HepG2 (cell line): ENCODE measurements around the gene SEMA3B. TPM values are rescaled to one million over a fixed set of nuclear protein-coding genes. Genes with fewer than 3 reads are reported as not detected.
A peak's percentile ranks its signal among the peaks of the same experiment; 100 is the strongest.

Source experiments
- ATAC-seq: fragments of 200-7000 bp; cut with Tn5 transposase; 3 replicates; pipeline ENCODE4 v1.9.1; 2020; ENCODE audit warnings: mild to moderate bottlenecking, moderate library complexity
- BruUV-seq: library from RNA; stranded (reverse); fragments of 400-500 nt; replicated peaks from 2 replicates; lab custom pipeline; 2021; lab: Mats Ljungman, UMichigan
- CTCF ChIA-PET: fragments of 300-600 bp; formaldehyde crosslinking; extraction: SDS; loops from one replicate; lab custom pipeline; 2021; ENCODE audit warnings: low total read pairs, inconsistent platforms, low intra/inter-chr PET ratio; lab: Yijun Ruan, JAX
- POLR2A ChIA-PET: fragments of 350-600 bp; sonication (Branson Sonifier 250); formaldehyde crosslinking; loops from one replicate; lab custom pipeline; 2020; ENCODE audit warnings: antibody characterized with exemption, inconsistent platforms; lab: Yijun Ruan, JAX
- DNase-seq: peaks from one replicate; pipeline ENCODE4 v3.0.0-alpha.2; 2015; ENCODE audit warnings: low spot score
- FAIRE-seq: peaks from 3 replicates; lab custom pipeline; 2011; peaks lifted over from hg19 to GRCh38; lab: Jason Lieb, UNC
- H2AFZ ChIP-seq: one replicate; pipeline ENCODE4 v1.6.1; 2011; ENCODE audit warnings: low read length, inconsistent platforms
- H3K27ac ChIP-seq: fragments of 300-600 bp; 3 replicates; pipeline ENCODE4 v1.8.0; 2011; ENCODE audit warnings: mixed run types, mild to moderate bottlenecking, mixed read lengths, low read length, inconsistent platforms; ENCODE audit not compliant: insufficient read depth; ENCODE audit errors: extremely low read length
- H3K27me3 ChIP-seq, 2 experiments: fragments of 200-600 bp in 1 of 2; 2 replicates in 1 of 2; 3 replicates in 1 of 2; pipeline versions ENCODE4 v1.6.0 to v1.8.0; 2011; ENCODE audit warnings: low read length in 2 of 2, mild to moderate bottlenecking in 2 of 2, moderate library complexity in 2 of 2, inconsistent platforms in 1 of 2; ENCODE audit not compliant: insufficient read depth in 2 of 2, control insufficient read depth in 1 of 2
- H3K36me3 ChIP-seq, 2 experiments: fragments of 200-600 bp in 1 of 2; replicated peaks in 1 of 2; 2 replicates in 1 of 2; 3 replicates in 1 of 2; pipeline versions ENCODE4 v1.5.1 to v1.8.0; 2011; ENCODE audit warnings: low read length in 2 of 2, inconsistent platforms in 1 of 2; ENCODE audit not compliant: insufficient read depth in 2 of 2, control insufficient read depth in 1 of 2
- H3K4me1 ChIP-seq: 2 replicates; pipeline ENCODE4 v1.5.1; 2012; ENCODE audit warnings: low read length, inconsistent platforms; ENCODE audit not compliant: insufficient read depth
- H3K4me2 ChIP-seq: 2 replicates; pipeline ENCODE4 v1.6.0; 2011; ENCODE audit warnings: low read depth, low read length, inconsistent platforms
- H3K4me3 ChIP-seq, 3 experiments: fragments of 200-600 bp in 1 of 3; sonication (generic), shearing (Covaris generic) in 1 of 3; replicated peaks in 1 of 3; 2 replicates each; pipeline ENCODE4 v1.5.1; 2011 to 2016; ENCODE audit warnings: low read length in 3 of 3, inconsistent platforms in 2 of 3, low read depth in 2 of 3, mild to moderate bottlenecking in 2 of 3, control low read depth in 1 of 3, mixed read lengths in 1 of 3; ENCODE audit not compliant: insufficient read depth in 1 of 3
- H3K79me2 ChIP-seq: one replicate; pipeline ENCODE4 v1.6.1; 2011; ENCODE audit warnings: low read length, inconsistent platforms; ENCODE audit not compliant: insufficient read depth
- H3K9ac ChIP-seq: 2 replicates; pipeline ENCODE4 v1.6.0; 2011; ENCODE audit warnings: mild to moderate bottlenecking, low read depth, low read length, inconsistent platforms; ENCODE audit not compliant: insufficient read depth
- H3K9me3 ChIP-seq: 2 replicates; pipeline ENCODE4 v1.5.1; 2012; ENCODE audit warnings: mild to moderate bottlenecking, low read length
- H4K20me1 ChIP-seq: 2 replicates; pipeline ENCODE4 v1.6.0; 2011; ENCODE audit warnings: inconsistent platforms, mild to moderate bottlenecking, low read length, moderate library complexity; ENCODE audit not compliant: insufficient read depth
- ARNT2 ChIP-seq: sonication (generic); formaldehyde crosslinking; IDR thresholded peaks from 2 replicates; pipeline ENCODE4 v1.8.0; 2022; ENCODE audit warnings: mild to moderate bottlenecking, low read depth, missing genetic modification reagents, moderate library complexity
- CEBPG ChIP-seq: IDR thresholded peaks from 2 replicates; pipeline ENCODE4 v1.6.1; 2016
- MAF1 ChIP-seq: sonication (generic); formaldehyde crosslinking; IDR thresholded peaks from 2 replicates; pipeline ENCODE4 v1.5.0; 2020; ENCODE audit warnings: missing genetic modification reagents, borderline replicate concordance
- MAFG ChIP-seq: sonication (generic); formaldehyde crosslinking; IDR thresholded peaks from 2 replicates; pipeline ENCODE4 v1.5.1; 2020; ENCODE audit warnings: mild to moderate bottlenecking, missing genetic modification reagents
- MXD1 ChIP-seq: sonication (generic); formaldehyde crosslinking; IDR thresholded peaks from 2 replicates; pipeline ENCODE4 v1.4.0; 2020; ENCODE audit warnings: mild to moderate bottlenecking, missing genetic modification reagents
- NPAS2 ChIP-seq: sonication (generic); formaldehyde crosslinking; IDR thresholded peaks from 2 replicates; pipeline ENCODE4 v1.8.0; 2022; ENCODE audit warnings: mild to moderate bottlenecking, missing genetic modification reagents, borderline replicate concordance
- RCOR2 ChIP-seq: IDR thresholded peaks from 2 replicates; pipeline ENCODE4 v1.6.1; 2016; ENCODE audit warnings: missing biosample characterization, missing genetic modification reagents
- TEAD2 ChIP-seq: sonication (generic); formaldehyde crosslinking; IDR thresholded peaks from 2 replicates; pipeline ENCODE4 v1.9.0; 2021; ENCODE audit warnings: missing genetic modification reagents
- TOPORS ChIP-seq: sonication (generic); formaldehyde crosslinking; IDR thresholded peaks from 2 replicates; pipeline ENCODE4 v1.8.0; 2023; ENCODE audit warnings: mild to moderate bottlenecking, missing genetic modification reagents
- ZBTB49 ChIP-seq: sonication (generic); formaldehyde crosslinking; IDR thresholded peaks from 2 replicates; pipeline ENCODE4 v1.4.0; 2020; ENCODE audit warnings: missing genetic modification reagents, borderline replicate concordance
- ZFP82 ChIP-seq: sonication (generic); formaldehyde crosslinking; IDR thresholded peaks from 2 replicates; pipeline ENCODE4 v1.5.1; 2020; ENCODE audit warnings: mild to moderate bottlenecking, missing genetic modification reagents, borderline replicate concordance
- ZNF251 ChIP-seq: sonication (generic); formaldehyde crosslinking; IDR thresholded peaks from 2 replicates; pipeline ENCODE4 v1.9.0; 2021; ENCODE audit warnings: mild to moderate bottlenecking, missing genetic modification reagents
- ZSCAN25 ChIP-seq: sonication (generic); formaldehyde crosslinking; IDR thresholded peaks from 2 replicates; pipeline ENCODE4 v1.8.0; 2022; ENCODE audit warnings: mild to moderate bottlenecking, missing genetic modification reagents
- WGBS: methylation state at CpG from one replicate; pipeline ENCODE4 v1.1.6; 2017; ENCODE audit warnings: low lambda C conversion rate; 5-methylcytosine and 5-hydroxymethylcytosine counted together
- in situ Hi-C: cut with HindIII; loops from 2 replicates; pipeline ENCODE4 v1.10.0; 2017; ENCODE audit warnings: low pct_unique_long_range_greater_than_20kb; ENCODE audit not compliant: extremely low pct_ligation_motif_present
- intact Hi-C: fragments of 100-400 bp; cut with micrococcal nuclease; formaldehyde crosslinking; loops from one replicate; pipeline ENCODE4 v1.10.0; 2022; ENCODE audit not compliant: unreplicated experiment
- polyA plus RNA-seq, 8 experiments: library from polyadenylated mRNA; depleted of rRNA in 3 of 8; stranded (reverse) in 7 of 8; unstranded in 1 of 8; fragments of >200 nt; fragmentation: Illumina TruSeq in 4 of 8; extraction: Trizol in 4 of 8; gene quantifications; 2 replicates each; pipeline versions ENCODE4 v1.2.1 to v1.2.3, GENCODE V29; 2011 to 2016; ENCODE audit warnings: low read depth in 4 of 8, missing spikeins in 1 of 8, mixed read lengths in 1 of 8; ENCODE audit not compliant: insufficient read depth in 1 of 8
- total RNA-seq, 5 experiments: library from RNA; depleted of rRNA; stranded (reverse); fragments of >200 nt; fragmentation: Illumina TruSeq; extraction: Trizol; gene quantifications; 2 replicates each; pipeline ENCODE4 v1.2.3, GENCODE V29; 2016; ENCODE audit warnings: low read depth in 1 of 5
- TF ChIP-seq, protein P1 (sequence below): sonication (generic); formaldehyde crosslinking; IDR thresholded peaks from 2 replicates; pipeline ENCODE4 v1.8.0; 2022; ENCODE audit warnings: missing genetic modification reagents, mild to moderate bottlenecking, moderate library complexity, borderline replicate concordance

The SEMA3B gene
- total and polyA plus RNA-seq, 2 of the 13 experiments (the other 11 are each of a cell fraction or from before 2014, with no cell fraction given): 93.2 to 158 TPM

GRCh38 chr3:50273689-50274065 lies 4.7 kb downstream of the SEMA3B start:
- H3K4me3 ChIP-seq: no peak overlapping the region
- no TSS peak for BruUV-seq
- peaks cover 33% of the 10 kb centered on the region for H3K79me2 ChIP-seq
- no peak overlapping the region for H3K4me2 ChIP-seq
- no peak for TF ChIP-seq ZNF251 (CRISPR knock-in tag)
- no peak for TF ChIP-seq MXD1 (CRISPR knock-in tag)
- TF ChIP-seq TOPORS (CRISPR knock-in tag): no peak
- TF ChIP-seq ARNT2 (CRISPR knock-in tag): no peak
- TF ChIP-seq TEAD2 (CRISPR knock-in tag): no peak
- no peak for TF ChIP-seq ZBTB49 (CRISPR knock-in tag)
- no peak for TF ChIP-seq MAF1 (CRISPR knock-in tag)
- TF ChIP-seq CEBPG (CRISPR knock-in tag): no peak
- no peak for TF ChIP-seq ZFP82 (CRISPR knock-in tag)
- TF ChIP-seq, protein P1, sequence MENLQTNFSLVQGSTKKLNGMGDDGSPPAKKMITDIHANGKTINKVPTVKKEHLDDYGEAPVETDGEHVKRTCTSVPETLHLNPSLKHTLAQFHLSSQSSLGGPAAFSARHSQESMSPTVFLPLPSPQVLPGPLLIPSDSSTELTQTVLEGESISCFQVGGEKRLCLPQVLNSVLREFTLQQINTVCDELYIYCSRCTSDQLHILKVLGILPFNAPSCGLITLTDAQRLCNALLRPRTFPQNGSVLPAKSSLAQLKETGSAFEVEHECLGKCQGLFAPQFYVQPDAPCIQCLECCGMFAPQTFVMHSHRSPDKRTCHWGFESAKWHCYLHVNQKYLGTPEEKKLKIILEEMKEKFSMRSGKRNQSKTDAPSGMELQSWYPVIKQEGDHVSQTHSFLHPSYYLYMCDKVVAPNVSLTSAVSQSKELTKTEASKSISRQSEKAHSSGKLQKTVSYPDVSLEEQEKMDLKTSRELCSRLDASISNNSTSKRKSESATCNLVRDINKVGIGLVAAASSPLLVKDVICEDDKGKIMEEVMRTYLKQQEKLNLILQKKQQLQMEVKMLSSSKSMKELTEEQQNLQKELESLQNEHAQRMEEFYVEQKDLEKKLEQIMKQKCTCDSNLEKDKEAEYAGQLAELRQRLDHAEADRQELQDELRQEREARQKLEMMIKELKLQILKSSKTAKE (CRISPR knock-in tag): no peak
- TF ChIP-seq MAFG (CRISPR knock-in tag): no peak
- no peak for TF ChIP-seq ZSCAN25
- TF ChIP-seq NPAS2: no peak
- TF ChIP-seq RCOR2 (CRISPR knock-in tag): no peak
- FAIRE-seq (no peak), DNase-seq (no peak), ATAC-seq (no peak)
- in situ Hi-C loops (loop anchor here (5.0 to 10.0 kb wide), 2 partner anchors 46 to 79 kb away; partner anchors contain the start of gene GNAT1), intact Hi-C loops (loop anchor here (1.0 to 5.0 kb wide), 4 partner anchors 13 to 81 kb away; partner anchors contain the start of gene GNAT1)
- 94% methylated on average over 12 of the region's 31 CpGs for WGBS
- no peaks in the 10 kb centered on the region for H3K9me3 ChIP-seq
- H3K27me3 ChIP-seq: no peaks in the 10 kb centered on the region; a peak in 1 of 5 replicates
- peak overlapping the region; percentile 18 for H3K27ac ChIP-seq
- POLR2A ChIA-PET: interaction anchor here (5.5 kb wide), 1 partner anchor 12 kb away, joined by 155 read pairs; no protein-coding TSS in a partner anchor
- H4K20me1 ChIP-seq: no peaks in the 10 kb centered on the region; the same call in 1 of the 2 replicates
- CTCF ChIA-PET: interaction anchor here (1.9 to 6.4 kb wide), 3 partner anchors 14 to 51 kb away, joined by 10 to 81 read pairs (median 63); no protein-coding TSS in a partner anchor
- peaks cover 54% of the 10 kb centered on the region for H3K4me1 ChIP-seq
- H3K9ac ChIP-seq: 0 out of 2 replicates have a peak overlapping the region, but pooled peaks have one; percentile 6
- H2AFZ ChIP-seq: no peak overlapping the region
- H3K36me3 ChIP-seq: peaks cover 14 to 30% of the 10 kb centered on the region in 2 experiments
